ENCODE results near the gene PASK.

The PASK gene

DNA sequence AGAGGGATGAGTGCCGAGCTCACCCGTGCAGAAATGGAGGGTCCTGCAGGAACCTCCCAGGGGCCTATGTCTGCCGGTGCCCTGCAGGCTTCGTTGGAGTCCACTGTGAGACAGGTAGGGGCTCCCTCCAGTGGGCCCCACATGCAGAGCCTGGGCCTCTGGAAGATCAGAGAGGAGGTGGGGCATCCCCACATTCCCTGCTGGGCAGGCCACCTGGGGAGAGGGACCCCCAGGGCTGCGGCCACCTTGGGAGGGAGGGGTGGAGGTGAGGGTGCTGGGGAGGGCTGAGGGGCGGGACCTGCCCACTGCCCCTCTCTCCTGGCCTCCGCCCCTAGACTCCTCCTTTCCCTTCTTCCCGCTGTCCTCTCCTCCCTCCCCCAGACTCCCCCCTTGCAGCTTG lies 85.7 kb downstream of the PASK start:
- DNase-seq, result no peak

DNA sequence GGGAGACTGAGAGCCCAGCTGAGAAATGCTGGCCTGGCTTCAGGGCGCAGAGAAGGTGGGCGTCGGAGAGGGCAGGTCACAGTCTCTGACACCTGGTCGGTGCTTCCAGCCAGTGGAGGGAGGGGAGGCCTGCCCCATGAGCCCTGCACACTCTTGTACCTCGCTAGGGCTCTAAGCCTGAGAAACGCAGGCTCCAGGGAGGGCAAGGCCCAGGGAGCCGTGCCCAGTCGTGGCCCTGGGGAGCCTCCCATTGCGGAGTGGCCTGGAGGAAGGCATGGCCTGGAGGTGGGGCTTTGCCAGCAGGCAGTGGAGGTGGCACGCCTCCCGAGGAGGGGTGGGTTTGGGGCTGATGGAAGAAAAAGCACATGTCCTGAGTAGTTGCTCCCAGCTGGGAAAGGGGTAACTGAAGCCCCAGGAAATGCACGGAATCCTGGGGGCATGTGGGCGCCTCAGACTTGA lies 86.2 kb downstream of the PASK start:
- DNase-seq, result no peak

DNA sequence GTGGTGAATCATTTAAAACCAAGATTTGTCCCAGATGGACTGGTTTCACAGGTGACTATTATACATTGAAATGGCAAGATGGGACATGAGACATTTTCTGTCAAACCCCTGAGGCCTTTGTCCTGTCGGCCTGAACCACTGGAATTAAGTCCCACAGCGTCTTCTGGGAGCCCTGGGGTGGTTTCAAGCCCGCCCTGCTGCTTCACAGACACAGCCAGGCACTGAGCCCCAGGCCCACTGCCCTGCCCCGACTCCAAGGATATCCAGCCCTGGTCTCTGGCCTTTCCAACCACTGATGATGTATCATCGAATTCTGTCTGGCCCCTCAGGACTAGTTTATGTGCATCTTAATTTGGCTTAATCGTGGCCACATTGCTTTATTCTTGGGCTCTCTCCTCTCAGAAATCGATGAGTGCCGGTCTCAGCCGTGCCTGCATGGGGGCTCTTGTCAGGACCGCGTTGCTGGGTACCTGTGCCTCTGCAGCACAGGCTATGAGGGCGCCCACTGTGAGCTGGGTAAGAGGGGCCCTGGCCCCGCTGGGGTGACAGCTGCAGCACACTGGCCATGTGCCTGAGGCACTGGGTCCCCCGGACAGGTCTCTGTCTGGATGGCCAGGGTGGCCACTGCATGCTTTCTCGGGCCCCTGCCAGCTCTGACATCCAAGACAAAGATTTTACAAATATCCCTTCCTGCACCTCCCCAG lies 86.7 kb downstream of the PASK start:
- no peak for DNase-seq

DNA sequence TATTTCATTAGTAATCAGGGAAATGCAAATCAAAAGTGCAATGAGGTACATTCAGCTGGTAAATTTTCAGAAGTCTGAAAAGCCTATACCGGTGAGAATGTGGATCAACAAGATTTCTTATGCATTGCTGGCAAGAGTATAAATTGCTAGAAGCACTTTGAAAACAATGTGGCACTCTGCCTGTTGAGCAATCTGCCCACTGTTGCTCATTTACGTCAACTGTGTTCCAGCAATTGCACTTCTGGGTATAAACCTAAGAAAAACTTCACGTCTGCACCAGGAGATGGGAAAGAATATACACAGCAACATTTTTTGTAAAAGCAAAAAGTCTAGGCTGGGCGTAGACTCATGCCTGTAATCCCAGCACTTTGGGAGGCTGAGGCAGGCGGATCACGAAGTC lies 88.0 kb downstream of the PASK start:
- DNase-seq, result no peak
